ENCODE data around the gene IL2RA. TPM values are rescaled to one million over a fixed set of nuclear protein-coding genes. Genes with fewer than 3 reads are reported as not detected.
A peak's percentile ranks its signal among the peaks of the same experiment; 100 is the strongest.

IL2RA gene
- total and polyA plus RNA-seq, 2 donors (not counting 1 experiment from before 2014, with no cell fraction given), result 7.2 to 56.7 TPM

GRCh38 chr10:6089334-6090219, 27.4 kb upstream of the IL2RA start:
- Mint-ChIP-seq H3K4me1 (peaks cover 69% of the 10 kb centered on the region), H3K27me3 (no peaks in the 10 kb centered on the region), H3K9me3 (ENCODE audit: insufficient read depth) (no peaks in the 10 kb centered on the region), H3K4me3 (peak overlapping the region; percentile 90), H3K27ac (peak overlapping the region; percentile 53)
- DNase-seq (peak; percentile 53), ATAC-seq (ENCODE audit: low read depth) (no peak)
- H3K79me2 ChIP-seq (ENCODE audit: control insufficient read depth, insufficient read depth, low read length), result peaks cover 57% of the 10 kb centered on the region
- CTCF ChIA-PET, result interaction anchor here (0.6 to 4.9 kb wide), 11 partner anchors 21 to 317 kb away, joined by 3 to 27 read pairs (median 4); partner anchors contain the start of gene PFKFB3
- H3K4me2 ChIP-seq (replicated peaks; ENCODE audit: low read depth, low read length, poor library complexity, severe bottlenecking), result peak overlapping the region; percentile 93
- intact Hi-C loops (cut with micrococcal nuclease), result loop anchor here (2.0 to 5.0 kb wide), 4 partner anchors 55 to 588 kb away; no protein-coding TSS in a partner anchor
- peak overlapping the region; percentile 67 for H2AFZ ChIP-seq (ENCODE audit: insufficient read depth, low read depth, low read length, poor library complexity, severe bottlenecking)
- WGBS (ENCODE audit: insufficient coverage), result under 1% methylated on average over 53 of the region's 53 CpGs
- TF ChIP-seq EZH2 (IDR thresholded peaks at IDR 0.05; ENCODE audit: borderline replicate concordance, insufficient read depth, low read depth, low read length, poor library complexity, severe bottlenecking) (no peak), CTCF (IDR thresholded peaks at IDR 0.05) (no peak)
- POLR2A ChIA-PET, result interaction anchor here (0.7 kb wide), 2 partner anchors 39 to 200 kb away, joined by 3 to 8 read pairs; partner anchors contain the start of genes ANKRD16 and FBH1
- peak overlapping the region in 1 of 2 donors; percentile 78 for H3K27ac ChIP-seq (ENCODE audit: low read length in 2 of 2)
- H3K4me3 ChIP-seq (ENCODE audit: control extremely low read depth in 1 of 5, extremely low read depth in 1 of 5, insufficient read depth in 1 of 5, low read depth in 2 of 5, low read length in 4 of 5), result peak overlapping the region; percentile 70 to 94 (median 77)
- peak overlapping the region; percentile 80 for H3K9ac ChIP-seq (ENCODE audit: low read length)
- peaks cover 41 to 43% of the 10 kb centered on the region in 2 donors for H3K4me1 ChIP-seq (ENCODE audit: control insufficient read depth in 2 of 2, insufficient read depth in 2 of 2, low read length in 2 of 2)
- peaks cover 36% of the 10 kb centered on the region for H4K20me1 ChIP-seq (ENCODE audit: control insufficient read depth, insufficient read depth, low read length, poor library complexity, severe bottlenecking)
- H3K27me3 ChIP-seq (replicated peaks in 1 of 4; ENCODE audit: control extremely low read depth in 1 of 4, control insufficient read depth in 3 of 4, insufficient read depth in 4 of 4, low read length in 3 of 4), result no peaks in the 10 kb centered on the region
- H3K36me3 ChIP-seq (replicated peaks in 1 of 2; ENCODE audit: control extremely low read depth in 1 of 2, control insufficient read depth in 1 of 2, extremely low read depth in 1 of 2, insufficient read depth in 2 of 2, low read length in 1 of 2), result no peaks in the 10 kb centered on the region
- H3K9me3 ChIP-seq (ENCODE audit: control extremely low read depth in 1 of 3, control insufficient read depth in 2 of 3, insufficient read depth in 1 of 3, low read length in 2 of 3), result no peaks in the 10 kb centered on the region
